OCI-LY1 (cell line): ENCODE results near the gene AMPD3.

Experiments used
- H2AFZ ChIP-seq: fragments of 200-600 bp; sonication (generic), shearing (Covaris generic); 2 replicates; pipeline ENCODE4 v1.6.0; 2014; ENCODE audit warnings: antibody characterized with exemption, mild to moderate bottlenecking, low read length
- H3F3A ChIP-seq: fragments of 200-600 bp; sonication (generic), shearing (Covaris generic); 2 replicates; pipeline ENCODE4 v1.6.0; 2014; ENCODE audit warnings: mild to moderate bottlenecking, antibody characterized with exemption, low read length, moderate library complexity; ENCODE audit not compliant: insufficient read depth
- H3K27ac ChIP-seq: fragments of 200-600 bp; sonication (generic); 2 replicates; pipeline ENCODE4 v1.5.1; 2014; ENCODE audit warnings: low read length, mixed run types, mild to moderate bottlenecking, low read depth; ENCODE audit not compliant: poor library complexity, severe bottlenecking
- H3K27me3 ChIP-seq: fragments of 200-600 bp; sonication (generic); 2 replicates; pipeline ENCODE4 v1.6.0; 2014; ENCODE audit warnings: antibody characterized with exemption, mild to moderate bottlenecking, low read length, moderate library complexity; ENCODE audit not compliant: insufficient read depth
- H3K36me3 ChIP-seq: fragments of 200-600 bp; sonication (generic); 2 replicates; pipeline ENCODE4 v1.6.1; 2014; ENCODE audit warnings: mild to moderate bottlenecking, antibody characterized with exemption, low read length, moderate library complexity, mixed read lengths; ENCODE audit not compliant: insufficient read depth
- H3K4me1 ChIP-seq: fragments of 200-600 bp; sonication (generic); 2 replicates; pipeline ENCODE4 v1.5.1; 2014; ENCODE audit warnings: mild to moderate bottlenecking, low read length, moderate library complexity; ENCODE audit not compliant: insufficient read depth, severe bottlenecking
- H3K4me2 ChIP-seq: fragments of 200-600 bp; sonication (generic), shearing (Covaris generic); 2 replicates; pipeline ENCODE4 v1.6.1; 2014; ENCODE audit warnings: low read length
- H3K4me3 ChIP-seq: fragments of 200-600 bp; sonication (generic); 2 replicates; pipeline ENCODE4 v1.5.1; 2014; ENCODE audit warnings: low read length, low read depth, mild to moderate bottlenecking, mixed read lengths; ENCODE audit not compliant: poor library complexity, severe bottlenecking
- H3K79me2 ChIP-seq: fragments of 200-600 bp; shearing (Covaris generic); 2 replicates; pipeline ENCODE4 v1.6.1; 2016; ENCODE audit warnings: mixed run types, low read length, mixed read lengths; ENCODE audit not compliant: insufficient read depth
- H3K9ac ChIP-seq: fragments of 200-600 bp; sonication (generic), shearing (Covaris generic); 2 replicates; pipeline ENCODE4 v1.6.1; 2014; ENCODE audit warnings: mild to moderate bottlenecking, low read length, mixed read lengths
- H3K9me2 ChIP-seq: fragments of 200-600 bp; sonication (generic), shearing (Covaris generic); 2 replicates; pipeline ENCODE4 v1.6.1; 2014; ENCODE audit warnings: low read depth, mild to moderate bottlenecking, low read length, mixed read lengths
- H3K9me3 ChIP-seq: fragments of 200-600 bp; shearing (Covaris generic); 2 replicates; pipeline ENCODE4 v1.6.1; 2014; ENCODE audit warnings: low read length, mixed read lengths
- H4K20me1 ChIP-seq: fragments of 200-600 bp; sonication (generic), shearing (Covaris generic); 2 replicates; pipeline ENCODE4 v1.6.0; 2016; ENCODE audit warnings: mild to moderate bottlenecking, low read length; ENCODE audit not compliant: insufficient read depth
- CTCF ChIP-seq: fragments of 200-600 bp; sonication (generic), shearing (Covaris generic); IDR thresholded peaks from 2 replicates; pipeline ENCODE4 v1.5.1; 2017; ENCODE audit warnings: mild to moderate bottlenecking, antibody characterized with exemption, low read length, moderate library complexity, mixed read lengths
- EZH2 ChIP-seq: fragments of 200-600 bp; sonication (generic), shearing (Covaris generic); IDR thresholded peaks from 2 replicates; pipeline ENCODE4 v1.8.0; 2017; ENCODE audit warnings: borderline replicate concordance, mixed run types, mild to moderate bottlenecking, antibody characterized with exemption, low read length, moderate library complexity, mixed read lengths

AMPD3 gene

GRCh38 chr11:10444725-10445315, 10.2 kb upstream of the AMPD3 start:
- Histone ChIP-seq H3F3A (no peaks in the 10 kb centered on the region; the same call in 1 of the 2 replicates), H3K9me2 (no peaks in the 10 kb centered on the region), H3K4me3 (no peak overlapping the region), H3K9ac (no peak overlapping the region), H3K27ac (no peak overlapping the region), H3K4me2 (no peak overlapping the region), H4K20me1 (no peaks in the 10 kb centered on the region), H3K4me1 (peaks cover 15% of the 10 kb centered on the region), H3K27me3 (no peaks in the 10 kb centered on the region; the same call in 1 of the 2 replicates), H3K9me3 (no peaks in the 10 kb centered on the region), H3K79me2 (no peaks in the 10 kb centered on the region), H2AFZ (no peak overlapping the region), H3K36me3 (no peaks in the 10 kb centered on the region; the same call in 1 of the 2 replicates)
- TF ChIP-seq EZH2: no peak
- no peak for TF ChIP-seq CTCF

GRCh38 chr11:10447445-10447844, 7.6 kb upstream of the AMPD3 start:
- TF ChIP-seq EZH2: no peak
- Histone ChIP-seq H3K9ac (no peak overlapping the region), H3K36me3 (no peaks in the 10 kb centered on the region; the same call in 1 of the 2 replicates), H3F3A (no peaks in the 10 kb centered on the region), H3K4me1 (peaks cover 23% of the 10 kb centered on the region), H3K27ac (no peak overlapping the region), H3K4me3 (no peak overlapping the region), H3K27me3 (no peaks in the 10 kb centered on the region; the same call in 1 of the 2 replicates), H3K9me3 (no peaks in the 10 kb centered on the region), H4K20me1 (no peaks in the 10 kb centered on the region), H3K4me2 (no peak overlapping the region), H3K9me2 (no peaks in the 10 kb centered on the region), H3K79me2 (no peaks in the 10 kb centered on the region), H2AFZ (no peak overlapping the region)

- Histone ChIP-seq H3K9me2 (no peaks in the 10 kb centered on the region), H3K9ac (peak overlapping the region; percentile 31; the same call in 1 of the 2 replicates), H3K79me2 (no peaks in the 10 kb centered on the region), H4K20me1 (no peaks in the 10 kb centered on the region), H3K4me3 (peak overlapping the region; percentile 50), H3K4me2 (peak overlapping the region; percentile 65), H3K27ac (no peak overlapping the region), H3F3A (no peaks in the 10 kb centered on the region), H2AFZ (no peak overlapping the region), H3K27me3 (no peaks in the 10 kb centered on the region; the same call in 1 of the 2 replicates), H3K36me3 (no peaks in the 10 kb centered on the region), H3K9me3 (no peaks in the 10 kb centered on the region), H3K4me1 (peaks cover 33% of the 10 kb centered on the region)
- TF ChIP-seq CTCF (peak; percentile 30; the same call in 1 of the 2 replicates), EZH2 (no peak)
These were observed 4.3 kb upstream of the AMPD3 start for GRCh38 chr11:10450462-10451425.
